Measurements from ENCODE around the gene RCCD1.

DNA sequence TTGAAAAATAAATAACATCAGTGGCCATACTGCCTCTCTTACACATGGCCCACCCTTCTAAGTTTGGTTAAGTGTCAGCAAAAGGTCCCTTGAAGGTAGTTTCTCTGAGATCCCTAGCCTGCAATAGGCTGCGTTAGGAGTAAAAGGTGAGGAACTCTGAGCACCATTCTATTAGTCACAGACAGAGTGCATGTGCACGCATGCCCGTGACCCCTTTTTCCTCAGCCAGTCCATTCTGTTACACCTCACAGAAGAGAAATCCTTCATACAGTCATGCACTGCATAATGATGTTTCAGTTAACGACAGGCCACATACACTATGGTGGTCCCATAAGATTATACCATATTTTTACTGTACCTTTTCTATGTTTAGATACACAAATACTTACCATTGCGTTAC, 12.5 kb downstream of the RCCD1 start:
- TF ChIP-seq GATA2 (IDR thresholded peaks at IDR 0.05; ENCODE audit: low read depth, low read length) (no peak), GATA3 (IDR thresholded peaks at IDR 0.05; ENCODE audit: low read depth, low read length) (no peak)

Measured in SH-SY5Y (cell line).